C4-2B (cell line): Measurements from ENCODE around the gene RADIL.

Source experiments
- H3K27ac ChIP-seq: fragments of 450-650 bp; 2 replicates; pipeline ENCODE4 v1.5.1; 2017
- ZFX ChIP-seq: fragments of 450-650 bp; IDR thresholded peaks from 2 replicates; pipeline ENCODE4 v1.6.1; 2017
- TF ChIP-seq, protein P1 (sequence below): fragments of 450-650 bp; conservative IDR thresholded peaks from 2 replicates; pipeline ENCODE4 v1.5.1; 2017; ENCODE audit warnings: mild to moderate bottlenecking

The RADIL gene

GRCh38 chr7:4837041-4837802 is 46.3 kb downstream of the RADIL start:
- no peak overlapping the region for H3K27ac ChIP-seq
- no peak for TF ChIP-seq ZFX
- TF ChIP-seq, protein P1, sequence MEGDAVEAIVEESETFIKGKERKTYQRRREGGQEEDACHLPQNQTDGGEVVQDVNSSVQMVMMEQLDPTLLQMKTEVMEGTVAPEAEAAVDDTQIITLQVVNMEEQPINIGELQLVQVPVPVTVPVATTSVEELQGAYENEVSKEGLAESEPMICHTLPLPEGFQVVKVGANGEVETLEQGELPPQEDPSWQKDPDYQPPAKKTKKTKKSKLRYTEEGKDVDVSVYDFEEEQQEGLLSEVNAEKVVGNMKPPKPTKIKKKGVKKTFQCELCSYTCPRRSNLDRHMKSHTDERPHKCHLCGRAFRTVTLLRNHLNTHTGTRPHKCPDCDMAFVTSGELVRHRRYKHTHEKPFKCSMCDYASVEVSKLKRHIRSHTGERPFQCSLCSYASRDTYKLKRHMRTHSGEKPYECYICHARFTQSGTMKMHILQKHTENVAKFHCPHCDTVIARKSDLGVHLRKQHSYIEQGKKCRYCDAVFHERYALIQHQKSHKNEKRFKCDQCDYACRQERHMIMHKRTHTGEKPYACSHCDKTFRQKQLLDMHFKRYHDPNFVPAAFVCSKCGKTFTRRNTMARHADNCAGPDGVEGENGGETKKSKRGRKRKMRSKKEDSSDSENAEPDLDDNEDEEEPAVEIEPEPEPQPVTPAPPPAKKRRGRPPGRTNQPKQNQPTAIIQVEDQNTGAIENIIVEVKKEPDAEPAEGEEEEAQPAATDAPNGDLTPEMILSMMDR, result no peak

DNA sequence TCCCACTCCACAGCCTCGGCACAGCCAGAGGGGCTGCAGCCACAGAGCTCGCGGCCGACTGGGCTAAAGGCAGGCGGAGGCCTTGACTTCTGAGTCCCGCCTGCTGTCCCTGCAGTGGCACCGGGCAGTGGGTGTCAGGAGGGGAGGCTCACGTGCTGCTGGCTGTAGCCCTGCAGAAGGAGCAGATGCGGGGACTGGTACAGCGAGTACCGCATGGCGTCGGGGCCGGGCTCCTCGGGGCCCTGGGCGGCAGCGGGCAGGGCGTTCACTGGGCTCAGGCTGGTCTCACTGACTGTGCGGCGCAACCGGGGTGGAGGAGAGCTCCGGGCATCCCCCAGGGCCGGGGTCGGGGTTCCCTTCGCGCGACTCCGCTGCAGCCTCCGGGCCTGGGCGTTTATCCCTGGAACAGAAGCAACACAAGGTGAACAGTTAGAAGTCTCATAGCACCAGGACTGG is 47.3 kb downstream of the RADIL start:
- TF ChIP-seq ZFX, result no peak
- TF ChIP-seq, protein P1, result no peak
- H3K27ac ChIP-seq, result no peak overlapping the region

GRCh38 chr7:4835398-4836205 is 47.9 kb downstream of the RADIL start:
- H3K27ac ChIP-seq, result no peak overlapping the region
- TF ChIP-seq, protein P1, result no peak
- TF ChIP-seq ZFX, result no peak

GRCh38 chr7:4834601-4835397 is 48.7 kb downstream of the RADIL start:
- no peak for TF ChIP-seq ZFX
- TF ChIP-seq, protein P1, result no peak
- H3K27ac ChIP-seq, result no peak overlapping the region

- H3K27ac ChIP-seq, result no peak overlapping the region
- TF ChIP-seq ZFX, result no peak
- TF ChIP-seq, protein P1, result no peak
Measured at GRCh38 chr7:4833691-4834600, 49.6 kb downstream of the RADIL start.

- no peak for TF ChIP-seq ZFX
- TF ChIP-seq, protein P1, result no peak
- H3K27ac ChIP-seq, result no peak overlapping the region
Measured at GRCh38 chr7:4833176-4833575, 50.3 kb downstream of the RADIL start.
